Activated CD8-positive, alpha-beta T cell treated with anti-CD3 and anti-CD28 coated beads for 36 hours (primary cell): ENCODE measurements around the gene NFATC2. TPM values are rescaled to one million over a fixed set of nuclear protein-coding genes. Genes with fewer than 3 reads are reported as not detected.
A peak's percentile ranks its signal among the peaks of the same experiment; 100 is the strongest.

Experiments
- ATAC-seq: fragments of 200-7000 bp; cut with Tn5 transposase; one replicate; pipeline ENCODE4 v1.10.0; 2021; ENCODE audit warnings: mild to moderate bottlenecking, moderate library complexity
- CTCF ChIA-PET: fragments of 350-600 bp; sonication (Branson Sonifier 250); formaldehyde crosslinking; loops from one replicate; lab custom pipeline; 2021; ENCODE audit warnings: antibody characterized with exemption; lab: Charles Lee
- POLR2A ChIA-PET: fragments of 350-600 bp; sonication (Branson Sonifier 250); formaldehyde crosslinking; loops from one replicate; lab custom pipeline; 2021; ENCODE audit warnings: antibody characterized with exemption; lab: Charles Lee
- DNase-seq: peaks from one replicate; pipeline ENCODE4 v3.0.0-alpha.2; 2020
- H3K27ac Mint-ChIP-seq: one replicate; pipeline ENCODE4 v1.8.0; 2021; ENCODE audit warnings: mild to moderate bottlenecking, mixed read lengths
- H3K27me3 Mint-ChIP-seq: one replicate; pipeline ENCODE4 v1.8.0; 2021; ENCODE audit warnings: mixed read lengths
- H3K36me3 Mint-ChIP-seq: one replicate; pipeline ENCODE4 v1.8.0; 2021; ENCODE audit warnings: low read depth, mixed read lengths
- H3K4me1 Mint-ChIP-seq: one replicate; pipeline ENCODE4 v1.8.0; 2021; ENCODE audit warnings: low read depth, mixed read lengths
- H3K4me3 Mint-ChIP-seq: one replicate; pipeline ENCODE4 v1.8.0; 2021; ENCODE audit warnings: mild to moderate bottlenecking, moderate library complexity, mixed read lengths
- H3K9me3 Mint-ChIP-seq: one replicate; pipeline ENCODE4 v1.8.0; 2021; ENCODE audit warnings: mixed read lengths
- CTCF ChIP-seq: fragments of 200-600 bp; IDR thresholded peaks from one replicate; pipeline ENCODE4 v1.8.0; 2022; ENCODE audit warnings: antibody characterized with exemption, mild to moderate bottlenecking
- intact Hi-C: fragments of 100-400 bp; cut with micrococcal nuclease; formaldehyde crosslinking; loops from one replicate; pipeline ENCODE4 v1.10.0; 2022
- total RNA-seq, 2 experiments: library from RNA; stranded (reverse); gene quantifications; one replicate each; pipeline ENCODE4 v1.2.3, GENCODE V29; 2021

NFATC2 gene
- total RNA-seq, 2 experiments from 2014 or later = 38.3 to 40.9 TPM

- ChIA-PET POLR2A (no interaction called here), CTCF (no interaction called here)
- H3K4me3 Mint-ChIP-seq = no peak overlapping the region
- H3K27ac Mint-ChIP-seq = peak overlapping the region; percentile 47
- ATAC-seq (no peak), DNase-seq (no peak)
- H3K36me3 Mint-ChIP-seq = peaks cover 72% of the 10 kb centered on the region
- H3K9me3 Mint-ChIP-seq = peaks cover 4% of the 10 kb centered on the region
- intact Hi-C loops = no loop called here
- TF ChIP-seq CTCF = no peak
- no peaks in the 10 kb centered on the region for H3K27me3 Mint-ChIP-seq
- peaks cover 28% of the 10 kb centered on the region for H3K4me1 Mint-ChIP-seq
Observed at GRCh38 chr20:51452734-51453365, 89.7 kb downstream of the NFATC2 start.

- Mint-ChIP-seq H3K27me3 (no peaks in the 10 kb centered on the region), H3K27ac (peak overlapping the region; percentile 47), H3K4me1 (peaks cover 28% of the 10 kb centered on the region), H3K36me3 (peaks cover 72% of the 10 kb centered on the region), H3K4me3 (no peak overlapping the region), H3K9me3 (peaks cover 4% of the 10 kb centered on the region)
- no peak for ATAC-seq
- POLR2A ChIA-PET = interaction anchor here (0.8 to 1.4 kb wide), 2 partner anchors 50 to 112 kb away, joined by 3 read pairs; no protein-coding TSS in a partner anchor
- intact Hi-C loops = no loop called here
- CTCF ChIA-PET = interaction anchor here (2.6 kb wide), 1 partner anchor 143 kb away, joined by 6 read pairs; no protein-coding TSS in a partner anchor
- DNase-seq = no peak
- TF ChIP-seq CTCF = no peak
Observed at GRCh38 chr20:51452091-51452613, 90.4 kb downstream of the NFATC2 start.

- intact Hi-C loops = no loop called here
- ChIA-PET CTCF (interaction anchor here (1.9 to 2.6 kb wide), 2 partner anchors 79 to 144 kb away, joined by 5 to 6 read pairs; no protein-coding TSS in a partner anchor), POLR2A (interaction anchor here (0.8 to 1.4 kb wide), 2 partner anchors 50 to 113 kb away, joined by 3 read pairs; no protein-coding TSS in a partner anchor)
- no peak for DNase-seq
- no peaks in the 10 kb centered on the region for H3K27me3 Mint-ChIP-seq
- no peak overlapping the region for H3K27ac Mint-ChIP-seq
- H3K4me3 Mint-ChIP-seq = no peak overlapping the region
- peaks cover 28% of the 10 kb centered on the region for H3K4me1 Mint-ChIP-seq
- no peak for TF ChIP-seq CTCF
- peaks cover 71% of the 10 kb centered on the region for H3K36me3 Mint-ChIP-seq
- peaks cover 4% of the 10 kb centered on the region for H3K9me3 Mint-ChIP-seq
- no peak for ATAC-seq
Observed at GRCh38 chr20:51451484-51451883, 91.0 kb downstream of the NFATC2 start.

GRCh38 chr20:51450984-51451383, 91.5 kb downstream of the NFATC2 start:
- DNase-seq (no peak), ATAC-seq (no peak)
- intact Hi-C loops = no loop called here
- CTCF ChIA-PET = interaction anchor here (1.5 to 2.6 kb wide), 3 partner anchors 51 to 144 kb away, joined by 3 to 6 read pairs (median 5); no protein-coding TSS in a partner anchor
- H3K27me3 Mint-ChIP-seq = no peaks in the 10 kb centered on the region
- peaks cover 4% of the 10 kb centered on the region for H3K9me3 Mint-ChIP-seq
- no peak overlapping the region for H3K27ac Mint-ChIP-seq
- peaks cover 28% of the 10 kb centered on the region for H3K4me1 Mint-ChIP-seq
- H3K36me3 Mint-ChIP-seq = peaks cover 76% of the 10 kb centered on the region
- H3K4me3 Mint-ChIP-seq = no peak overlapping the region
- no peak for TF ChIP-seq CTCF
- POLR2A ChIA-PET = interaction anchor here (1.1 to 1.4 kb wide), 2 partner anchors 9 to 113 kb away, joined by 3 to 4 read pairs; no protein-coding TSS in a partner anchor
